ENCODE data around the gene TOM1. TPM values are rescaled to one million over a fixed set of nuclear protein-coding genes. Genes with fewer than 3 reads are reported as not detected.

TOM1 gene
- total and polyA plus RNA-seq, 2 of the 13 experiments (the other 11 are each of a cell fraction or from before 2014, with no cell fraction given) = 30.8 to 87.3 TPM

GRCh38 chr22:35310556-35311550, 11.2 kb downstream of the TOM1 start (continued):
- TF ChIP-seq TRIM24 (CRISPR knock-in tag; IDR thresholded peaks at IDR 0.05) = no peak
- TF ChIP-seq KDM5B (CRISPR knock-in tag; IDR thresholded peaks at IDR 0.05; ENCODE audit: borderline replicate concordance) = no peak
- TF ChIP-seq SMYD3 (CRISPR knock-in tag; IDR thresholded peaks at IDR 0.05) = no peak
- TF ChIP-seq, protein P1, sequence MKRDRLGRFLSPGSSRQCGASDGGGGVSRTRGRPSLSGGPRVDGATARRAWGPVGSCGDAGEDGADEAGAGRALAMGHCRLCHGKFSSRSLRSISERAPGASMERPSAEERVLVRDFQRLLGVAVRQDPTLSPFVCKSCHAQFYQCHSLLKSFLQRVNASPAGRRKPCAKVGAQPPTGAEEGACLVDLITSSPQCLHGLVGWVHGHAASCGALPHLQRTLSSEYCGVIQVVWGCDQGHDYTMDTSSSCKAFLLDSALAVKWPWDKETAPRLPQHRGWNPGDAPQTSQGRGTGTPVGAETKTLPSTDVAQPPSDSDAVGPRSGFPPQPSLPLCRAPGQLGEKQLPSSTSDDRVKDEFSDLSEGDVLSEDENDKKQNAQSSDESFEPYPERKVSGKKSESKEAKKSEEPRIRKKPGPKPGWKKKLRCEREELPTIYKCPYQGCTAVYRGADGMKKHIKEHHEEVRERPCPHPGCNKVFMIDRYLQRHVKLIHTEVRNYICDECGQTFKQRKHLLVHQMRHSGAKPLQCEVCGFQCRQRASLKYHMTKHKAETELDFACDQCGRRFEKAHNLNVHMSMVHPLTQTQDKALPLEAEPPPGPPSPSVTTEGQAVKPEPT (CRISPR knock-in tag; IDR thresholded peaks at IDR 0.05; ENCODE audit: low read depth) = no peak
- no peak for TF ChIP-seq ZBTB20 (CRISPR knock-in tag; IDR thresholded peaks at IDR 0.05; ENCODE audit: borderline replicate concordance, low read depth)
- TF ChIP-seq, protein P2, sequence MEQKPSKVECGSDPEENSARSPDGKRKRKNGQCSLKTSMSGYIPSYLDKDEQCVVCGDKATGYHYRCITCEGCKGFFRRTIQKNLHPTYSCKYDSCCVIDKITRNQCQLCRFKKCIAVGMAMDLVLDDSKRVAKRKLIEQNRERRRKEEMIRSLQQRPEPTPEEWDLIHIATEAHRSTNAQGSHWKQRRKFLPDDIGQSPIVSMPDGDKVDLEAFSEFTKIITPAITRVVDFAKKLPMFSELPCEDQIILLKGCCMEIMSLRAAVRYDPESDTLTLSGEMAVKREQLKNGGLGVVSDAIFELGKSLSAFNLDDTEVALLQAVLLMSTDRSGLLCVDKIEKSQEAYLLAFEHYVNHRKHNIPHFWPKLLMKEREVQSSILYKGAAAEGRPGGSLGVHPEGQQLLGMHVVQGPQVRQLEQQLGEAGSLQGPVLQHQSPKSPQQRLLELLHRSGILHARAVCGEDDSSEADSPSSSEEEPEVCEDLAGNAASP (CRISPR knock-in tag; IDR thresholded peaks at IDR 0.05; ENCODE audit: borderline replicate concordance) = no peak
- no peak for TF ChIP-seq HNRNPLL (IDR thresholded peaks at IDR 0.05; ENCODE audit: low read depth, low read length, poor library complexity, severe bottlenecking)
- TF ChIP-seq ZIK1 (CRISPR knock-in tag; IDR thresholded peaks at IDR 0.05; ENCODE audit: borderline replicate concordance, low read depth) = no peak
- TF ChIP-seq ZNF550 (CRISPR knock-in tag; IDR thresholded peaks at IDR 0.05; ENCODE audit: borderline replicate concordance) = no peak
- no peak for TF ChIP-seq PHF8 (CRISPR knock-in tag; IDR thresholded peaks at IDR 0.05)
- no peak for TF ChIP-seq ZBTB4 (CRISPR knock-in tag; IDR thresholded peaks at IDR 0.05; ENCODE audit: borderline replicate concordance)
- no peak for TF ChIP-seq ZNF432 (CRISPR knock-in tag; IDR thresholded peaks at IDR 0.05; ENCODE audit: borderline replicate concordance)
- no peak for TF ChIP-seq ZNF562 (CRISPR knock-in tag; IDR thresholded peaks at IDR 0.05; ENCODE audit: borderline replicate concordance)
- TF ChIP-seq FOXM1 (CRISPR knock-in tag; IDR thresholded peaks at IDR 0.05) = no peak
- no peak for TF ChIP-seq ZKSCAN8 (CRISPR knock-in tag; IDR thresholded peaks at IDR 0.05; ENCODE audit: borderline replicate concordance)
- TF ChIP-seq ZNF256 (CRISPR knock-in tag; conservative IDR thresholded peaks at IDR 0.05) = no peak
- TF ChIP-seq, protein P3, sequence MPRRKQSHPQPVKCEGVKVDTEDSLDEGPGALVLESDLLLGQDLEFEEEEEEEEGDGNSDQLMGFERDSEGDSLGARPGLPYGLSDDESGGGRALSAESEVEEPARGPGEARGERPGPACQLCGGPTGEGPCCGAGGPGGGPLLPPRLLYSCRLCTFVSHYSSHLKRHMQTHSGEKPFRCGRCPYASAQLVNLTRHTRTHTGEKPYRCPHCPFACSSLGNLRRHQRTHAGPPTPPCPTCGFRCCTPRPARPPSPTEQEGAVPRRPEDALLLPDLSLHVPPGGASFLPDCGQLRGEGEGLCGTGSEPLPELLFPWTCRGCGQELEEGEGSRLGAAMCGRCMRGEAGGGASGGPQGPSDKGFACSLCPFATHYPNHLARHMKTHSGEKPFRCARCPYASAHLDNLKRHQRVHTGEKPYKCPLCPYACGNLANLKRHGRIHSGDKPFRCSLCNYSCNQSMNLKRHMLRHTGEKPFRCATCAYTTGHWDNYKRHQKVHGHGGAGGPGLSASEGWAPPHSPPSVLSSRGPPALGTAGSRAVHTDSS (CRISPR knock-in tag; conservative IDR thresholded peaks at IDR 0.05) = no peak
- 0 out of 2 replicates have a peak, but pooled peaks have one; percentile 43 for TF ChIP-seq NCOA2 (CRISPR knock-in tag; IDR thresholded peaks at IDR 0.05)
- TF ChIP-seq ZNF792 (CRISPR knock-in tag; IDR thresholded peaks at IDR 0.05) = no peak
- no peak for TF ChIP-seq HOXA5 (CRISPR knock-in tag; IDR thresholded peaks at IDR 0.05)
- no peak for TF ChIP-seq HNRNPL (IDR thresholded peaks at IDR 0.05; ENCODE audit: low read depth, low read length)
